ENCODE data around the gene GPR107. TPM values are rescaled to one million over a fixed set of nuclear protein-coding genes. Genes with fewer than 3 reads are reported as not detected.
A peak's percentile ranks its signal among the peaks of the same experiment; 100 is the strongest.

The GPR107 gene
- total and polyA plus RNA-seq, 2 experiments from 2014 or later: 6.2 to 30.7 TPM

DNA sequence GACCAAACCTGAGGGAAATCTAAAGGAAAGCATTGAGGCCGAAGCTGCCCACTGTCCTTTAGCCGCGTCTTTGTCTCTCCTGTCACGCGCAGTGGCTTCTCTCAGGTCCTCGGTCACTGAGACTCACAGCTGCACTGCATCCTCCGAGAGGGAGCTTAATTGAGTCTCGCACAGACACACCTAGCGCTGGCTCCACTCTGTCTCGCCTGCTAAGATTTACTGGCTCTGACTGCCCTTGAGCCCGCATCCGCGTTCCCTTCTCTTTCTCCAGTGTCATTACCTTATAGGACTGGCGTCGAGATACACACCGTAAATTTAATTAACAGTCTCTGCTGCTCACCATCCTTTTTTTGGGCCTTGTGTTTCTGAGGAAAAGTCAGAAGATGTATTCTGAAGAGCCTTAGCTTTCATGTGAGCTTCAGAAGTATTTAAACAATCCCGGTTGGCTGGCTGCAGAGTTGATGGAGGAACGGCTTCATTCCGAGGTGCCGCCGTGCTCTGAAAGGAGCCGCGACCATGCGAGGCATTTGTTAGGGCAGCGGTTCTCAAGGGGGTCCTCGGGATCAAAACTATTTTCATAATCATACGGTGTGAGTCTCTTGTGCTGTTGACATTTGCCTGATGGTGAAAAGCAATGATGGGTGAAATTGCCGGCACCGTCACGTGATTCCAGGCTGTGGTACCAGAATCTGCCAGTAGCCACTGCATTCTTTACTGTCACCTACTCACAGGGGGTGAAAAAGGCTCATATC is 58.3 kb downstream of the GPR107 start:
- TF ChIP-seq CREB1 (CRISPR knock-in tag; IDR thresholded peaks at IDR 0.05; ENCODE audit: low read depth) (no peak), EZH2 (IDR thresholded peaks at IDR 0.05; ENCODE audit: low read depth, unreplicated experiment) (no peak), EZH2phosphoT487 (IDR thresholded peaks at IDR 0.05; ENCODE audit: unreplicated experiment) (no peak), NANOG (IDR thresholded peaks at IDR 0.05; ENCODE audit: borderline replicate concordance) (no peak)
- TF ChIP-seq, protein P1, sequence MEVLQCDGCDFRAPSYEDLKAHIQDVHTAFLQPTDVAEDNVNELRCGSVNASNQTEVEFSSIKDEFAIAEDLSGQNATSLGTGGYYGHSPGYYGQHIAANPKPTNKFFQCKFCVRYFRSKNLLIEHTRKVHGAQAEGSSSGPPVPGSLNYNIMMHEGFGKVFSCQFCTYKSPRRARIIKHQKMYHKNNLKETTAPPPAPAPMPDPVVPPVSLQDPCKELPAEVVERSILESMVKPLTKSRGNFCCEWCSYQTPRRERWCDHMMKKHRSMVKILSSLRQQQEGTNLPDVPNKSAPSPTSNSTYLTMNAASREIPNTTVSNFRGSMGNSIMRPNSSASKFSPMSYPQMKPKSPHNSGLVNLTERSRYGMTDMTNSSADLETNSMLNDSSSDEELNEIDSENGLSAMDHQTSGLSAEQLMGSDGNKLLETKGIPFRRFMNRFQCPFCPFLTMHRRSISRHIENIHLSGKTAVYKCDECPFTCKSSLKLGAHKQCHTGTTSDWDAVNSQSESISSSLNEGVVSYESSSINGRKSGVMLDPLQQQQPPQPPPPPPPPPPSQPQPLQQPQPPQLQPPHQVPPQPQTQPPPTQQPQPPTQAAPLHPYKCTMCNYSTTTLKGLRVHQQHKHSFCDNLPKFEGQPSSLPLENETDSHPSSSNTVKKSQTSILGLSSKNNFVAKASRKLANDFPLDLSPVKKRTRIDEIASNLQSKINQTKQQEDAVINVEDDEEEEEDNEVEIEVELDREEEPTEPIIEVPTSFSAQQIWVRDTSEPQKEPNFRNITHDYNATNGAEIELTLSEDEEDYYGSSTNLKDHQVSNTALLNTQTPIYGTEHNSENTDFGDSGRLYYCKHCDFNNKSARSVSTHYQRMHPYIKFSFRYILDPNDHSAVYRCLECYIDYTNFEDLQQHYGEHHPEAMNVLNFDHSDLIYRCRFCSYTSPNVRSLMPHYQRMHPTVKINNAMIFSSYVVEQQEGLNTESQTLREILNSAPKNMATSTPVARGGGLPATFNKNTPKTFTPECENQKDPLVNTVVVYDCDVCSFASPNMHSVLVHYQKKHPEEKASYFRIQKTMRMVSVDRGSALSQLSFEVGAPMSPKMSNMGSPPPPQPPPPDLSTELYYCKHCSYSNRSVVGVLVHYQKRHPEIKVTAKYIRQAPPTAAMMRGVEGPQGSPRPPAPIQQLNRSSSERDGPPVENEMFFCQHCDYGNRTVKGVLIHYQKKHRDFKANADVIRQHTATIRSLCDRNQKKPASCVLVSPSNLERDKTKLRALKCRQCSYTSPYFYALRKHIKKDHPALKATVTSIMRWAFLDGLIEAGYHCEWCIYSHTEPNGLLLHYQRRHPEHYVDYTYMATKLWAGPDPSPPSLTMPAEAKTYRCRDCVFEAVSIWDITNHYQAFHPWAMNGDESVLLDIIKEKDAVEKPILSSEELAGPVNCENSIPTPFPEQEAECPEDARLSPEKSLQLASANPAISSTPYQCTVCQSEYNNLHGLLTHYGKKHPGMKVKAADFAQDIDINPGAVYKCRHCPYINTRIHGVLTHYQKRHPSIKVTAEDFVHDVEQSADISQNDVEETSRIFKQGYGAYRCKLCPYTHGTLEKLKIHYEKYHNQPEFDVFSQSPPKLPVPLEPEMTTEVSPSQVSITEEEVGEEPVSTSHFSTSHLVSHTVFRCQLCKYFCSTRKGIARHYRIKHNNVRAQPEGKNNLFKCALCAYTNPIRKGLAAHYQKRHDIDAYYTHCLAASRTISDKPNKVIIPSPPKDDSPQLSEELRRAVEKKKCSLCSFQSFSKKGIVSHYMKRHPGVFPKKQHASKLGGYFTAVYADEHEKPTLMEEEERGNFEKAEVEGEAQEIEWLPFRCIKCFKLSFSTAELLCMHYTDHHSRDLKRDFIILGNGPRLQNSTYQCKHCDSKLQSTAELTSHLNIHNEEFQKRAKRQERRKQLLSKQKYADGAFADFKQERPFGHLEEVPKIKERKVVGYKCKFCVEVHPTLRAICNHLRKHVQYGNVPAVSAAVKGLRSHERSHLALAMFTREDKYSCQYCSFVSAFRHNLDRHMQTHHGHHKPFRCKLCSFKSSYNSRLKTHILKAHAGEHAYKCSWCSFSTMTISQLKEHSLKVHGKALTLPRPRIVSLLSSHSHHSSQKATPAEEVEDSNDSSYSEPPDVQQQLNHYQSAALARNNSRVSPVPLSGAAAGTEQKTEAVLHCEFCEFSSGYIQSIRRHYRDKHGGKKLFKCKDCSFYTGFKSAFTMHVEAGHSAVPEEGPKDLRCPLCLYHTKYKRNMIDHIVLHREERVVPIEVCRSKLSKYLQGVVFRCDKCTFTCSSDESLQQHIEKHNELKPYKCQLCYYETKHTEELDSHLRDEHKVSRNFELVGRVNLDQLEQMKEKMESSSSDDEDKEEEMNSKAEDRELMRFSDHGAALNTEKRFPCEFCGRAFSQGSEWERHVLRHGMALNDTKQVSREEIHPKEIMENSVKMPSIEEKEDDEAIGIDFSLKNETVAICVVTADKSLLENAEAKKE (CRISPR knock-in tag; IDR thresholded peaks at IDR 0.05): no peak
- TF ChIP-seq, protein P2, sequence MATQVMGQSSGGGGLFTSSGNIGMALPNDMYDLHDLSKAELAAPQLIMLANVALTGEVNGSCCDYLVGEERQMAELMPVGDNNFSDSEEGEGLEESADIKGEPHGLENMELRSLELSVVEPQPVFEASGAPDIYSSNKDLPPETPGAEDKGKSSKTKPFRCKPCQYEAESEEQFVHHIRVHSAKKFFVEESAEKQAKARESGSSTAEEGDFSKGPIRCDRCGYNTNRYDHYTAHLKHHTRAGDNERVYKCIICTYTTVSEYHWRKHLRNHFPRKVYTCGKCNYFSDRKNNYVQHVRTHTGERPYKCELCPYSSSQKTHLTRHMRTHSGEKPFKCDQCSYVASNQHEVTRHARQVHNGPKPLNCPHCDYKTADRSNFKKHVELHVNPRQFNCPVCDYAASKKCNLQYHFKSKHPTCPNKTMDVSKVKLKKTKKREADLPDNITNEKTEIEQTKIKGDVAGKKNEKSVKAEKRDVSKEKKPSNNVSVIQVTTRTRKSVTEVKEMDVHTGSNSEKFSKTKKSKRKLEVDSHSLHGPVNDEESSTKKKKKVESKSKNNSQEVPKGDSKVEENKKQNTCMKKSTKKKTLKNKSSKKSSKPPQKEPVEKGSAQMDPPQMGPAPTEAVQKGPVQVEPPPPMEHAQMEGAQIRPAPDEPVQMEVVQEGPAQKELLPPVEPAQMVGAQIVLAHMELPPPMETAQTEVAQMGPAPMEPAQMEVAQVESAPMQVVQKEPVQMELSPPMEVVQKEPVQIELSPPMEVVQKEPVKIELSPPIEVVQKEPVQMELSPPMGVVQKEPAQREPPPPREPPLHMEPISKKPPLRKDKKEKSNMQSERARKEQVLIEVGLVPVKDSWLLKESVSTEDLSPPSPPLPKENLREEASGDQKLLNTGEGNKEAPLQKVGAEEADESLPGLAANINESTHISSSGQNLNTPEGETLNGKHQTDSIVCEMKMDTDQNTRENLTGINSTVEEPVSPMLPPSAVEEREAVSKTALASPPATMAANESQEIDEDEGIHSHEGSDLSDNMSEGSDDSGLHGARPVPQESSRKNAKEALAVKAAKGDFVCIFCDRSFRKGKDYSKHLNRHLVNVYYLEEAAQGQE (IDR thresholded peaks at IDR 0.05; ENCODE audit: unreplicated experiment): no peak
- TF ChIP-seq, protein P3, sequence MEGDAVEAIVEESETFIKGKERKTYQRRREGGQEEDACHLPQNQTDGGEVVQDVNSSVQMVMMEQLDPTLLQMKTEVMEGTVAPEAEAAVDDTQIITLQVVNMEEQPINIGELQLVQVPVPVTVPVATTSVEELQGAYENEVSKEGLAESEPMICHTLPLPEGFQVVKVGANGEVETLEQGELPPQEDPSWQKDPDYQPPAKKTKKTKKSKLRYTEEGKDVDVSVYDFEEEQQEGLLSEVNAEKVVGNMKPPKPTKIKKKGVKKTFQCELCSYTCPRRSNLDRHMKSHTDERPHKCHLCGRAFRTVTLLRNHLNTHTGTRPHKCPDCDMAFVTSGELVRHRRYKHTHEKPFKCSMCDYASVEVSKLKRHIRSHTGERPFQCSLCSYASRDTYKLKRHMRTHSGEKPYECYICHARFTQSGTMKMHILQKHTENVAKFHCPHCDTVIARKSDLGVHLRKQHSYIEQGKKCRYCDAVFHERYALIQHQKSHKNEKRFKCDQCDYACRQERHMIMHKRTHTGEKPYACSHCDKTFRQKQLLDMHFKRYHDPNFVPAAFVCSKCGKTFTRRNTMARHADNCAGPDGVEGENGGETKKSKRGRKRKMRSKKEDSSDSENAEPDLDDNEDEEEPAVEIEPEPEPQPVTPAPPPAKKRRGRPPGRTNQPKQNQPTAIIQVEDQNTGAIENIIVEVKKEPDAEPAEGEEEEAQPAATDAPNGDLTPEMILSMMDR (conservative IDR thresholded peaks at IDR 0.05; ENCODE audit: low read depth in 2 of 2): no peak
- no peaks in the 10 kb centered on the region for H3K9me2 ChIP-seq (ENCODE audit: insufficient read depth)
- no peak overlapping the region for H2AFZ ChIP-seq
- H3K4me3 ChIP-seq: no peak overlapping the region
- no peaks in the 10 kb centered on the region; the same call in 1 of the 2 replicates for H4K20me1 ChIP-seq (replicated peaks; ENCODE audit: insufficient read depth)
- H3K4me1 ChIP-seq (ENCODE audit: insufficient read depth): no peaks in the 10 kb centered on the region
- no peak for DNase-seq (ENCODE audit: low spot score)
- Mint-ChIP-seq H3K4me3 (no peak overlapping the region), H3K9me3 (no peaks in the 10 kb centered on the region), H3K27me3 (ENCODE audit: insufficient read depth, low read depth, poor library complexity) (no peaks in the 10 kb centered on the region), H3K36me3 (ENCODE audit: low read depth) (peaks cover 10% of the 10 kb centered on the region), H3K4me1 (peaks cover 5% of the 10 kb centered on the region; the same call in 2 of the 3 replicates), H3K27ac (no peak overlapping the region)
- ATAC-seq: no peak
- 0 out of 2 replicates have a peak overlapping the region, but pooled peaks have one; percentile 59 for H3K27ac ChIP-seq (ENCODE audit: low read depth)
- H3K27me3 ChIP-seq (ENCODE audit: insufficient read depth): no peaks in the 10 kb centered on the region
- H3K4me2 ChIP-seq: no peak overlapping the region
- peaks cover 10% of the 10 kb centered on the region; the same call in 1 of the 2 replicates for H3K36me3 ChIP-seq (ENCODE audit: insufficient read depth)
- H3F3A ChIP-seq (replicated peaks; ENCODE audit: low read depth): peaks cover 3% of the 10 kb centered on the region; the same call in 1 of the 2 replicates
- H3K79me2 ChIP-seq (replicated peaks; ENCODE audit: insufficient read depth): no peaks in the 10 kb centered on the region

Data from GM23338 (cell line).